GM12892 (cell line): ENCODE results near the gene ZFYVE19.
"Not testable (repeated sequence)": the region's sequence is repeated elsewhere in the genome, so short reads cannot be mapped to it uniquely, and the experiment has no call there.

ENCODE experiments used
- POLR2A ChIP-seq: IDR thresholded peaks from 2 replicates; pipeline ENCODE4 v1.6.1; 2011; ENCODE audit warnings: low read depth, low read length, control low read depth
- POLR2AphosphoS5 ChIP-seq: IDR thresholded peaks from 2 replicates; pipeline ENCODE4 v1.6.1; 2011; ENCODE audit warnings: low read depth, low read length, control low read depth
- TAF1 ChIP-seq: IDR thresholded peaks from 2 replicates; pipeline ENCODE4 v1.6.1; 2011; ENCODE audit warnings: low read depth, mild to moderate bottlenecking, control low read depth, low read length, borderline replicate concordance

DNA sequence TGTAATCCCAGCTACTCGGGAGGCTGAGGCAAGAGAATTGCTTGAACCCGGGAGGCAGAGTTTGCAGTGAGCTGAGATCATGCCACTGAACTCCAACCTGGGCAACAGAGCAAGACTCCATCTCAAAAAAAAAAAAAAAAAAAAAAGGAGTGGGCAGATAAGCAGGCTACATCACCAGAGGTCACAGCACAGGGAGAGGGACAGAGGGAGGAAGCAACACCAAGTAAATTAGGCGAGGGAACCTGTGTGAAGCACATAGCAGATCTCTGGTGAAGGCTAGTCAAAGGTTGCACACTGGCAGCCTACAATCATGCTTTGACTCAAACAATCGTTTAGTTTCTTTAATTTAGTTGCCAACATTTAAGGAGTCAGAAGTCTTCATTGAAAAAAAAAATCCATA lies 54.3 kb downstream of the ZFYVE19 start:
- not testable (repeated sequence) for TF ChIP-seq POLR2AphosphoS5, POLR2A, TAF1
